SK-N-SH treated with all-trans-retinoic acid at 6 μM for 48 hours (cell line): Measurements from ENCODE around the gene KLHL26.

ENCODE experiments used
- ATAC-seq: fragments of 200-7000 bp; cut with Tn5 transposase; 3 replicates; pipeline ENCODE4 v1.9.1; 2020; ENCODE audit warnings: mild to moderate bottlenecking, moderate library complexity
- ARNTL ChIP-seq: fragments of 450-650 bp; formaldehyde crosslinking; IDR thresholded peaks from 2 replicates; pipeline ENCODE4 v1.5.0; 2020; ENCODE audit warnings: low read depth, mild to moderate bottlenecking, moderate library complexity, borderline replicate concordance
- BACH2 ChIP-seq: fragments of 250-450 bp; sonication (Bioruptor Pico); IDR thresholded peaks from 2 replicates; pipeline ENCODE4 v1.9.0; 2021; ENCODE audit warnings: mild to moderate bottlenecking, borderline replicate concordance
- CSDC2 ChIP-seq: fragments of 250-450 bp; sonication (Bioruptor Pico); IDR thresholded peaks from 2 replicates; pipeline ENCODE4 v1.5.0; 2020; ENCODE audit warnings: mild to moderate bottlenecking, moderate library complexity
- CSRNP3 ChIP-seq: fragments of 250-450 bp; sonication (Bioruptor Pico); IDR thresholded peaks from 2 replicates; pipeline ENCODE4 v1.5.1; 2021; ENCODE audit warnings: mild to moderate bottlenecking, moderate library complexity
- ESRRG ChIP-seq: fragments of 250-450 bp; sonication (Bioruptor Pico); IDR thresholded peaks from 2 replicates; pipeline ENCODE4 v1.6.1; 2021; ENCODE audit warnings: mild to moderate bottlenecking
- GLIS3 ChIP-seq: fragments of 250-450 bp; sonication (Bioruptor Pico); IDR thresholded peaks from 2 replicates; pipeline ENCODE4 v1.5.0; 2020; ENCODE audit warnings: mild to moderate bottlenecking, moderate library complexity
- ISL1 ChIP-seq: fragments of 250-450 bp; sonication (Bioruptor Pico); IDR thresholded peaks from 2 replicates; pipeline ENCODE4 v2.1.2; 2022; ENCODE audit warnings: mild to moderate bottlenecking, moderate library complexity
- OSR1 ChIP-seq: fragments of 250-450 bp; sonication (Bioruptor Pico); IDR thresholded peaks from 2 replicates; pipeline ENCODE4 v1.8.0; 2022; ENCODE audit warnings: moderate library complexity, mild to moderate bottlenecking, inconsistent platforms
- PATZ1 ChIP-seq: fragments of 250-450 bp; sonication (Bioruptor Pico); IDR thresholded peaks from 2 replicates; pipeline ENCODE4 v1.8.0; 2020; ENCODE audit warnings: mild to moderate bottlenecking, moderate library complexity, borderline replicate concordance
- POU6F1 ChIP-seq: fragments of 250-450 bp; sonication (Bioruptor Pico); IDR thresholded peaks from 2 replicates; pipeline ENCODE4 v1.8.0; 2021; ENCODE audit warnings: low read depth, mild to moderate bottlenecking, moderate library complexity, borderline replicate concordance
- PPARA ChIP-seq: fragments of 250-450 bp; sonication (Bioruptor Pico); IDR thresholded peaks from 2 replicates; pipeline ENCODE4 v1.5.0; 2020; ENCODE audit warnings: mild to moderate bottlenecking, borderline replicate concordance
- RARB ChIP-seq: fragments of 250-450 bp; sonication (Bioruptor Pico); IDR thresholded peaks from 2 replicates; pipeline ENCODE4 v1.8.0; 2021; ENCODE audit warnings: mild to moderate bottlenecking, moderate library complexity
- TCF4 ChIP-seq: fragments of 250-450 bp; sonication (Bioruptor Pico); IDR thresholded peaks from 2 replicates; pipeline ENCODE4 v1.8.0; 2021; ENCODE audit warnings: mild to moderate bottlenecking, moderate library complexity, borderline replicate concordance
- TOX ChIP-seq: fragments of 250-450 bp; sonication (Bioruptor Pico); IDR thresholded peaks from 2 replicates; pipeline ENCODE4 v1.8.0; 2021; ENCODE audit warnings: mild to moderate bottlenecking, moderate library complexity, borderline replicate concordance
- TSHZ2 ChIP-seq: fragments of 250-450 bp; sonication (Bioruptor Pico); IDR thresholded peaks from 2 replicates; pipeline ENCODE4 v1.5.0; 2020; ENCODE audit warnings: mild to moderate bottlenecking, moderate library complexity
- ZC3H10 ChIP-seq: fragments of 250-450 bp; sonication (Bioruptor Pico); IDR thresholded peaks from 2 replicates; pipeline ENCODE4 v1.5.1; 2021; ENCODE audit warnings: mild to moderate bottlenecking, moderate library complexity
- ZFP3 ChIP-seq: fragments of 250-450 bp; sonication (Bioruptor Pico); IDR thresholded peaks from 2 replicates; pipeline ENCODE4 v1.5.0; 2020; ENCODE audit warnings: mild to moderate bottlenecking, moderate library complexity
- ZFP30 ChIP-seq: fragments of 450-650 bp; formaldehyde crosslinking; IDR thresholded peaks from 2 replicates; pipeline ENCODE4 v1.5.0; 2022; ENCODE audit warnings: mild to moderate bottlenecking, moderate library complexity
- ZNF565 ChIP-seq: fragments of 450-650 bp; formaldehyde crosslinking; conservative IDR thresholded peaks from 2 replicates; pipeline ENCODE4 v1.5.0; 2020; ENCODE audit warnings: low read depth, mild to moderate bottlenecking, moderate library complexity
- ZNF70 ChIP-seq: fragments of 450-650 bp; formaldehyde crosslinking; IDR thresholded peaks from 2 replicates; pipeline ENCODE4 v1.5.0; 2020; ENCODE audit warnings: mild to moderate bottlenecking, moderate library complexity
- ZNF8 ChIP-seq: fragments of 450-650 bp; formaldehyde crosslinking; IDR thresholded peaks from 2 replicates; pipeline ENCODE4 v1.5.0; 2020; ENCODE audit warnings: mild to moderate bottlenecking, moderate library complexity

The KLHL26 gene

GRCh38 chr19:18704971-18705370 lies 68.1 kb downstream of the KLHL26 start:
- ATAC-seq, result no peak
- TF ChIP-seq OSR1, result no peak
- TF ChIP-seq ZC3H10 (CRISPR knock-in tag), result no peak
- TF ChIP-seq PATZ1 (CRISPR knock-in tag), result no peak
- TF ChIP-seq TCF4 (CRISPR knock-in tag), result no peak
- no peak for TF ChIP-seq ARNTL
- no peak for TF ChIP-seq ESRRG (CRISPR knock-in tag)
- TF ChIP-seq ZNF8, result no peak
- TF ChIP-seq ZFP30 (CRISPR knock-in tag), result no peak
- no peak for TF ChIP-seq POU6F1 (CRISPR knock-in tag)
- no peak for TF ChIP-seq CSRNP3
- no peak for TF ChIP-seq ZFP3
- TF ChIP-seq PPARA (CRISPR knock-in tag), result no peak
- TF ChIP-seq GLIS3 (CRISPR knock-in tag), result no peak
- no peak for TF ChIP-seq ISL1
- no peak for TF ChIP-seq BACH2 (CRISPR knock-in tag)
- no peak for TF ChIP-seq ZNF70
- TF ChIP-seq CSDC2 (CRISPR knock-in tag), result no peak
- no peak for TF ChIP-seq ZNF565
- no peak for TF ChIP-seq TOX (CRISPR knock-in tag)

- TF ChIP-seq ARNTL (no peak), TCF4 (CRISPR knock-in tag) (no peak), ZNF565 (no peak), GLIS3 (CRISPR knock-in tag) (no peak), ZFP30 (CRISPR knock-in tag) (no peak), ZFP3 (no peak)
- no peak for ATAC-seq
Observed at GRCh38 chr19:18708452-18709231, 71.8 kb downstream of the KLHL26 start.

- TF ChIP-seq BACH2 (CRISPR knock-in tag) (no peak), ARNTL (no peak), ZC3H10 (CRISPR knock-in tag) (no peak), TSHZ2 (CRISPR knock-in tag) (no peak), CSRNP3 (no peak), ZFP3 (no peak), RARB (no peak), ZNF8 (no peak)
- no peak for ATAC-seq
Observed at GRCh38 chr19:18709546-18709945, 72.7 kb downstream of the KLHL26 start.
